ENCODE results near the gene ABR.

ABR gene

DNA sequence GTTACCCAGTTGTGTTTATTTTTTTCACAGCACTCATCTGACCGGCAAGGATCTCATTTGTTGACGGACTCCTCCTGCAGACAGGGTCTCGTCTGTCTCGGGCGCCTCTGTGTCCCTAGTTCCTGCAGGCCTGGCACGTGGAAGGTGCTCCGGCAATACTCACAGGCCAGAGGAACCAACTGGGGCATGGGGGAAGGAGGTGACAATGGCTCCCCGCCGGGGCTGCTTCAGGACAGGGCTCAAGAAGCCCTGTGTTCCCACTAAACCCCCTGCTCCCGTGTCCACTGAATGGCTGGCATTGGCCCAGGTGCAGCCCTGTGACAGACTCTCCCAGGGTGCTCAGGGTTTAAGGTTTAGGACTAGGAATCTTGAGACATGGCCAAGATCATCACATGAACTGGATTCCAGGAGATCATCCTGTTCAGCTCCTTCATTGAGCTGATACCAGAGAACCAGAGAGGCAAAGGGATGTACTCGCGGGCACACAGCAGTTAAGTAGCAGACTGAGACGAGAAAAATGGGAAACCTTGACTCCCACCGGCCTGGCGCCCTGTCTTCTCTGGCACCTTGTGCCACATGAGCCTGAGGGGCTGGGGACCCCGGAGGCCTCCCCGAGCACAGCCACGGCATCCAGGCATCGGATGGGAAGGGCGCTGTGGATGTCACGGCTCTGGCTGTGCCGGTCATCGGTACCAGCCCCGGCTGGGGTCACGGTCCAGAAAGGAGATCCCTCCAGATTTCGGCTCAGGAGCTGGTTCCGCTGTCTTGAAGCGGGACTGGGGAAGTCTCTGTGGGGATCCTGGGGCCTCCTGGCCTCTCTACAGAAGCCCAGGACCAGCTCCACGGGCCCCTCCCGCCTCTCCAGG is 153.8 kb downstream of the ABR start:
- no peak for DNase-seq

DNA sequence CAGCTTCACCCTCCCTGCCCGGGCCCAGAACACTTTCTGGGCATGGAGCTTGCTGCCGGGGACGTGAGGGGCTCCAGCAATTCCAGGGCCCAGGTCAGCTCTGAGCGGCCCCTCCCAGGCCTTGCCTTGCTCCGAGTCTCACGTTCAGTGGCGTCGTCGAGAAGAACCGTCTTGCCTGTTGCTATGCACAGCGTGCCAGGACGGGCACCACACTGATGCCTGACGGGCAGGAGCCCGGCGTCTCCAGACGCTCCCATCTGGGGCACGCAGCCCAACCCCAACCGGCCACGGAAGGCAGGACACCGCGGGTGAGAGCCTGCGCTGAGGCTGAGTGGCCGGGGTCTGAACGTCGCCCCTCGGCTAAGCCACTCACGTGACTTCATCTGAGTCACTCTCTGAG is 155.7 kb downstream of the ABR start:
- DNase-seq, result no peak

DNA sequence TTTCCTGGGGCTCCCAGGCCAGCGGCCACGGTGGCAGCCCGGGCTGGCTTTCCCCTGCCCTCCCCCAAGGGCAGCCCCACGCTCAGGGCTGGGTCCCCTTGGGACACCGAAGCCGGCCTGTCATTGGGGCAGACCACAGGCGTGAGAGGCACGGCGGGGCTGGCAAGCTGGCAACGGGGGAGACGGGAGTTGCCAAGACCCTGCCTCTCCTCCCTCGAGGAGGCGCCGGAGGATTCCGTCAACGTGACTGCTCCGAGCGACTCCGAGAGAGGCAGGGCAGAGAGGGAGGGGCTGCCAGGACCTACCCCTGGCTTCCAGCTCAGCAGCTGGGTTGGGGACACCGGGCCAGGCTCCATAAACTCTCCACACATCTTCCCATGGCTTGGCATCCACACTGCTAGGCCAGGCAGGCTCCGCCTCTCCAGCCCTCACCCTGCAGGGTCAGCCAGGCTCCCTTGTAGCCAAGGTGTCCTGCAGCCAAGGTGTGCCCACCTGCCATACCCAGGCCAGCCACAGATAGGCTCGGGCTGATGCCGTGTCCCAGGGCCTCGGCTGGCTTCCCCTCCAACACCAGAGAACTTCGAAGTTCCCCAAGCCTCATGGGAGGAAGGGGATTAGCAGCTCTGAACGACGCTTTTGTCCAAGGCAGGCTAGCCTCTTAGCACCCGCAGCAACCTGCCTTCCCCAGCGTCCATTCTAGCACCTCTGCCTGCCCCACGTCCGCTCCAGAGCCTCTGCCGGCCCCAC is 157.3 kb downstream of the ABR start:
- DNase-seq, result no peak

DNA sequence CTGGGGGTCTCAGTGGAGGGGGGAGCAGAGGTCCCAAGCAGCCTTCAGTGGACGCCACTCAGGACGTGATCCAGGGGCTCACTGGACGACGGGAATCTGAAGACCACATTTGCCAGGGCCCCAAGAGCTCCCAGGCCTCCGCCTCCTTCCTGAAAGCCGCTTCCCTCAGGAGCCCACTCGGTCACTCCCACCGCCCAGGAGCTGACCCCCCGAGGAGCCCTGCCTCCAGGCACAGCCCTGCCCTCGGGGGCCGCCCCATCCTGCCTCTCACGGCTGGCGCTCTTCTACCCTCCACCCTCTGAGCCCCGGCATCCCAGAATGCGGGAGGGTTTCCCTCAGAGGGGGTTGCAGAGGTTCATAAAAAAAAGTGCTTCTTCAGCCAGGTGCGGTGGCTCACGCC is 158.6 kb downstream of the ABR start:
- DNase-seq, result no peak

DNA sequence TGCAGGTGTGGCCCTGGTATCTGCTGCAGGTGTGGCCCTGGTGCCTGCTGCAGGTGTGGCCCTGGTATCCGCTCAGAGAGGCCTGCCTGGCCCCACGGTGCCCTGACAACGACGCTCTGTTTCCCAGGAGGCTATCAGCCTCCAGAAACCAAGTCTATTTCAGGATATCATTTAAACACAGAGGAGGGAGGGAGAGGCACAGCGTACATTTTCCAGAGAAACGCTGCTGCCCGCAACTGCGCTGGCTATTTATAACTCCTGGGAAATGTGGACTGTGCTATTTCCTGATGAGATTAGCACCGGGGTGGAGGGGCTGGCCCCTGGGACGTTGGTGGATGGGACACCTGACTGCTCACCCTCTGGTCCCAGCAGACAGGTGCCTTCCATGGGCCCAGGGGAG is 160.3 kb downstream of the ABR start:
- no peak for DNase-seq

DNA sequence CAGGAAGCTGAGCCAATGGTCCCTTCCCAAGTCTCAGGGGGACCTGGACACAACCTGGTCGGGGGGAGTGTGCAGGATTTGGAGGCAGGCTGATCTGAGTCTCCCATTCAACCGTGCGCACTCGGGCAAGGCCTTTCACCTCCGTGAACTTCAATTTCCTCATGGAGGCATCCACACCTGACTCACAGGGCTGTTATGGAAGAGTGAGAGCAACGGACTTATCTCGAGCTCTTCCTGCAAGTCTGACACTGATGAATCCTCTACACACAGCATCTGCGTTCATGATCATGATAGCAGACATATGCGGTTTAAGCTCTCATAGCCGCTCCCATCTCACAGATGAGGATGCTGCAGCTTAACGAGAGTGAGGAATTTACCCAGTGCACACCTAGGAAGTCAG is 161.2 kb downstream of the ABR start:
- no peak for DNase-seq

DNA sequence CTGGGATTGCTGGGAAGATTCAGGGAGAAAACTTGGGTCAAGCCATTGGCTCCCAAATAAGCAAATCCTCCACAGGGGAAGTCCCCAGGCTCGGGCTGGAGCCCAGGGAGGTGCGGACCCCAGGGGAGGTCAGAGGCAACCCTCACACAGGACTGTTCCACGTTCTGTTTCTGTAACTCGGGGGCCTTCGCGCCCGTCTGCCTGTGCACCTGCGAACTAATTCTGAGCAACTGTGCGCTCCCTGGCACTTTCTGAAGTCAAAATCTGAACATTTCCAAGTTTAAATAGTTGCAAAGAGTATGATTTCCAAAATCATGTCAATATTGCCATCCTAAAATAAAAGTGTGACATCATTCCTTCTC is 166.1 kb downstream of the ABR start:
- DNase-seq, result no peak

DNA sequence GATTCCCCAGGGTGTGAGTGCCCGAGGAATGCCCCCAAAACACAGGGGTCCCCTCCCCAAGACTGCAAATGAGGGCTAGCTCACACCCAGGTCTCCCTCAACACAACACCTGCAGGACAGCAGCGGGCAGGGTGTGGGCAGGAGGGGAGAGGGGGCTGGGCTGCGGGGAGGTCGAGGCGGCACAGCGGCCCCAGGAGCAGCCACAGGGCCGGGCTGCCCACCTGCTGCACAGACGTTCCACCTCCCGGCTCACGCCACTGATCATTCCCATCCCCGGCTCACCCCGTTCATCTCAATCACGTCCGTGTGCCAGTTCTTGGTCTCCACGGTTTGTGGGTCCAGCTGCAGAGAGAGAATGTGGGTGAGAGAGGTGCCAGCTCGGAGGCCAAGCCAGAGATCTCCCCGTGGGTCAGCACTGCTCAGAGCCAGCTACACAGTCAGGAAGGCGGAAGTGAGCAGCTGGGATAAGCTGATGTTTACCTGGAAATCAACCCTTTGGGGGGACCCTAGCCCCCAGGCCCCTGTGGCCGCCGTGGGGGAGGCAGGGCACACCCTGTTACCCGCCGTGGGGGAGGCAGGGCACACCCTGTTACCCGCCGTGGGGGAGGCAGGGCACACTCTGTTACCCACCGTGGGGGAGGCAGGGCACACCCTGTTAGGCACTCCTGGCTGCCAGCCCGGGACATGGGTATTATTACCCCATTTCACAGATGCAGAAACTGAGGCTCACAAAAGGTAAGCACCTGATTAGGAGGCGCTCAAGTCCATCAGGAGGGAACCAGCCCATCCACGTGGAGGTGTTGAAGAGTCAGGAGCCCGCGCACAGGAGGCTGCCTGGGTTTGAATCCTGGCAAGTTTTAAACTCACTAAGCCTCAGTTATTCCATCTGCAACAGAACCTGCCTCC is 166.7 kb downstream of the ABR start:
- DNase-seq, result no peak

DNA sequence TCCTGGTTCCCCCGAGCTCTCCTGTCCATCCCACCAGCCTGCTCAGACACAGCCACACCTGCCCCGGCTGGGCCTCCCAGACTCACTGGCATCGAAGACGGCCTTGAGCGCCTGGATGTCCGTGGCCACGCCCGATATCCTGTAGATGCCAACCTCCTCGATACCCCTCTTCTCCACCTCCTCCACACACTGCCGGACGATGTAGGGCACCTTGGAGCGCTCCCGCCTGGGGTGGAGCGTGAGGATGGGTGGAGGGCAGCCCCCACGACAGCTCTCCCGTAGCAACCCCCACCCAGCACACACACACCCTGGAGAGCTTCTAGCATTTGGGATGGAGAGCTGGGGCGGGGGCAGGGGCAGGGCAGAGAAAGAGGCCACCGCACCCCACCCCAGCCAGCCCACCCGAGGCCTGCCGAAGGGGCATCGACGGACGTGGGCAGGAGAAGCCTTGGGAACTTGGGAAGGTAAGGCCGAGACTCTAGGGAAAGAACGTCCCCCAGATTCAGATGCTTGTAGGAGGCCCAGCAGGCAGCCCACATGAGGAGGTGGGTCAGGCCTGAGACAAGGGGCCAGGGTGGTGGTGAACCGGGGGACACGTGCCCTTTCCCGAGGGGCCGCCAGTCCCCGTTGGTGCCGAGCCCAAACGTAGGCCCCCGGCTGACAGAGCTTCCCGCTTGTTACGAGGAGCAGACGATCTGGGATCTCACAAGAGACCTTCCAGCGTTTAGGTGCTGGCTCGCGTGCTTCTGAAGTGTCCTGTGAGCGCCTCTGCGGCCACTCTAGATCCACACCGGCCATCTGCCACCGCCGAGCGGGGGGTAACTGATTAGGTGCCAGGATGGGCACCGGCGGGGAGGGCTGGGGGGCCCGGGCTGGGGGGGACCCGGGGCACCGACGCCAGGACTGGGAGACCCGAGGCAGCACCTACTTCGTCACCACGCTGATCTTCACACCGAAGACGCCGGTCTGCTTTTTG is 167.7 kb downstream of the ABR start:
- DNase-seq, result no peak

DNA sequence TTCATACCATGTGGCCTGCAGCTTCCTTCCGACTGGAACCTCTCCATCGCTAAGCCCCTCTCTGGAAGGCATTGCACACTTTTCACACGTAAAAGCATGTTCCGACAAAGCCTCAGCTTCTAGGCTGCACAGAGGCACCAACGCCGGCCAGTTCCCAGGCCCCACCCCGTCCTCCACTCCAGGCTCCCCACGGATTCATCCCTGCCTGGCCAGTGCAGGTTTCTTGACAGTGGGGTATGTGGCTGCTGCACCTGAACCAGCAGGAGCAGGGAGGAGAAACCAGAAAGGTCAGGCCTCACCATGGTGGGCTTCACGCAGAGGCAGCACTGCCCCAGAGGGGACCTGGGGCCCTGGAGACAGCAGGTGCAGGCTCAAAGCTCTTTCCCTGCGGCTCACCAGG is 168.6 kb downstream of the ABR start:
- no peak for DNase-seq

DNA sequence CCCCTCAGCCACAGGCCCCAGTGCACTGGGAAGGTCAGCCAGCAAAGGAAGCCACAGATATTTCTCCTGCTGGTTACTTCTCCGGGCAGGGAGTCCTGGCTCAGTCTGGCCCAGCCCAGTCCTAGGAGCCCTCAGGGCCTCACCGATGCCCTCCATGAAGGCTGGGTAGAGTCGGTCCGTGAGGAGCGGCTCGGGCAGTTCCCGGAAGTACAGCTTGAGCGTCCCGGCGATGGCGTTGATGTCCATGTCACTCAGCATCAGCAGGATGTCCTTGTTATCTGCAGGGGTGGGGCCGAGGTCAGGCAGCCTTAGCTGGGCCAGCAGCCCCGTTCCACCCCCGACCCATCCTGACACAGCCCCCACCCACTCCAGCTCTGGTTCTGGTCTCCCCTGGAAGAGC is 169.2 kb downstream of the ABR start:
- DNase-seq, result no peak

DNA sequence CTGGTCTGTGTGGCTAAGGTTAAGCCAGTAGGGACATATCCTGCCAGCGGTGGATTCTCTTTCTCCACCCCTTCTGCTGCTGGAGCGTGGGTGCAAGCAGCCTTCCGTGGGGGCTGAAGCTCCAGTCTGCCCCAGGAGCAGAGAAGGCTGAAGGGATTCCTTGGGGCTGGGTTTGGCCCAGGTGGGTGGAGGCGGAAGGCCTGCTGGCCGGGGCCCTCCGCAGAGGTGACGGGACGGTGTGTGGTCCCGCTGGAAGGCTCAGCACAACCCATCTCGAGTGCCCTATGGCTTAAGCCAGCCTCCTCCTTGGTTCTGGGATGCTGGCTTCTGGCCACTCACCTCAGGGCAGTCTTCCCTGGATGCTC is 169.7 kb downstream of the ABR start:
- no peak for DNase-seq

DNA sequence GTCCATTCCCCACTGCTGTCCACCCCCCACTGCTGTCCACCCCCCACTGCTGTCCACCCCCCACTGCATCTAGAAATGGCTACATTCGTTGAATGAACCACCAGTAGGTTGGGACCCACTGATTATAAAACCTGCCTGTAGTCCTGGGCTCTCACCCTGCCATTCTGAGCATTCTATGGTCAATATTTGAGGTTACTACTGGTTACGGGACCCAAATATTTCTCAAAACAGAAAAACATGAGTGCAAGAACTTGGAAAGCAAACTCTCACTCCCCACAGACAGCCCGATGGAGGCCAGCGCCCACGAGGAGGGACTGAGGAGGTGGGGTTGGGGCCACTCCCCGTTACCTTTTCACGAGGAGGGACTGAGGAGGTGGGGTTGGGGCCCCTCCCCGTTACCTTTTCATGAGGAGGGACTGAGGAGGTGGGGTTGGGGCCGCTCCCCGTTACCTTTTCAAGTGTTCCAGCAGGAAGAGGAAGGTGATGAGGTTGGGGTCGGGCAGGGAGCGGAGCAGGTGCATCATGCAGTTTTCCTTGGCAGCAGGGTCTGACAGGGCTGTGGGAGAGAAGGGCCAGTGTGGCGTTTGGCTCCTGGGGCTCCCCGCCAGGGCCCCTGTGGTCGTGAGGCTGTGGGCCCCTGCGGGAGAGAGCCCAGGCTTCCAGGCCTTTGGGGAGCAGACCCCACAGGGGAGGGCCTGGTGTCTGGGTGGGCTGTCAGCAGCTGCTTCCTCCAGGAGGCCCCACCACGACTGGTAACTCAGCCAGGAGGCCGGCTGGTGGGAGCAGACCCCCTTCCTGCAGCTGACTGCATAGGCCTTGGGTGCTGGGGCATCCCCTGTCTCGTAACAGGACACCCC is 170.3 kb downstream of the ABR start:
- DNase-seq, result no peak

DNA sequence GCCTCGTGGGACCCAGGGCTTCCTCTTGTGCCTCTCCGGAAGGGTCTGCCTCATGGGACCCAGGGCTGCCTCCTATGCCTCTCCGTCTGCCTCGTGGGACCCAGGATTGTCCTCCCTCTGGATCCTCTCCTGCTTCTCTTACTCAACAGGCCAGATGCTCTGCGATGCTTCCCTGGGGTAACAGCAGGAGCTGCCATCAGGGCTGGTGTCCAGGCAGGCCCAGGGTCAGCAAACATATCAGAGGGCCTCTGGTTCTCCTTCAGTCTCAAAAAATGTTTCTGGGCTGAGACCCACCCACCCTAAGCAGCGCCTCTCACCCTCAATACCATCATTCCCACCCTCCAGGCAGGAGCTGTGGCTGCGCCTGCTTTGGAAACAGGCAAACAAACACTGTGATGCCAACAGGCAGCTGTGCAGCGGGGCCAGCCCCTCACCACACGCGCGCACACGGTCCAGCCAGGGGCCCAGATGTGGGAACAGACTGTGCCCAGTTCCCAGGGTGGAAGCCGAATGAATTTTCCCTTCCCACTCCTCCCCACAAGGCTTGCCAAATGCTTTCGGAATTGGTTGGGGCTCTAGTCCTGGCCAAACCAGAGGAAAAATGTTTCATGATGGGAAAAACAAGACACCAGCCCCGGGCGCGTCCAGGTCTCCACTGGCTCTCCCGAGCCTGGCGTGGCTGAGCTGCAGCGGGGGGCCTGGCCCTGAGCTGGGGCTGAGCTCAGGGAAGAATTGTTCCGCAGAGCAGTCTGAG is 171.6 kb downstream of the ABR start:
- no peak for DNase-seq

DNA sequence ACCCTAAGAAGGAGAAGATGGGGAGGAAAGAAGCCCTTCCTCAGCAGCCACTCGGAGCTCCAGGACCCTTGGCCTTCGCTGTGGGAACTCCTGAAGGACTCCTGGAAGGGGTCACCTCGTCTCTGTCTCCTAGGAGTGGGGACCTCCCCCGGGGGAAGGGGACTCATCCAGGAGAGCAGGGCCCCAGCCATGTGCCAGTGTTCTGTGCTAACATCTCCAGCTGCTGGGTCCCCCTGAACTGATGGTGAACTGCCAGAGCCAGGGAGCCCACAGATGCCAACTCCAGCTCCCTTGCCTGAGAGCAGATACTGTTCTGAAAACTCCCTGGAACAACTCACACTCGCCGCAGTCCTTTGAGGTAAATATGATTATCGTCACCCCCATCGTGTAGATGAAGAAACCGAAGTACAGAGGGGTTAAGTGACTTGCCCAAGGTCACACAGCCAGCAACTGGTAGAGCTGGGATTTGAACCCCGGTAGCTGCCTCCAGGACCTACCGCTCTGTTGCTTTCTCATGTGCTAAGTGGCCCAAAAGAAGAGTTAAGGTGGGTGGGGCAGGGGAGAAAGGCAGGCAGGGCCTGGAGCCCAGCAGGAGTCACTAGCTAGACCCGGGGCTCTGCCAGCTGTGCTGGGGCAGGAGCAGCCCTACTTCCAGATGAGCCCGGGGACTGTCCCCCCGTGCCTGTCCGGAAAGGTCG is 172.3 kb downstream of the ABR start:
- DNase-seq, result no peak

DNA sequence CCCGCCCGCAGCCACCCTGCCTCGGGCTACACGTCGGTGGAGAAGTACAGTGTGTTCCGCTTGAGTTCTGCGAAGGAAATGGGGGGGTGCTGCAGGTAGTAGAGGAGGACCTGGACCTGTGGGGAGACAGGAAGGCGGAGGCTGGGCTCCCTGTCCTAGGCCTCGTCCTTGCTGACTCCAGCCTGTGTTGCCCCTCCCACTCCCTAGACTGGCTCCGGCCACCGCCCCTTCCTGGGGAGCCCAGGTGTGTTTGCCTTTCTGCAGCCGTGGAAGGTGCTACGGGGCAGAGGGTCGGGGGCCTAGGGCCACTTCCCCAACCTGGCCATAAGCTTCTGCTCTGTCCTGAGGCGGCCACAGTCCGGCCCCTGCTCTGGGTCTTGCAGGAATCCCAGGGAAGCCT is 173.7 kb downstream of the ABR start:
- no peak for DNase-seq

DNA sequence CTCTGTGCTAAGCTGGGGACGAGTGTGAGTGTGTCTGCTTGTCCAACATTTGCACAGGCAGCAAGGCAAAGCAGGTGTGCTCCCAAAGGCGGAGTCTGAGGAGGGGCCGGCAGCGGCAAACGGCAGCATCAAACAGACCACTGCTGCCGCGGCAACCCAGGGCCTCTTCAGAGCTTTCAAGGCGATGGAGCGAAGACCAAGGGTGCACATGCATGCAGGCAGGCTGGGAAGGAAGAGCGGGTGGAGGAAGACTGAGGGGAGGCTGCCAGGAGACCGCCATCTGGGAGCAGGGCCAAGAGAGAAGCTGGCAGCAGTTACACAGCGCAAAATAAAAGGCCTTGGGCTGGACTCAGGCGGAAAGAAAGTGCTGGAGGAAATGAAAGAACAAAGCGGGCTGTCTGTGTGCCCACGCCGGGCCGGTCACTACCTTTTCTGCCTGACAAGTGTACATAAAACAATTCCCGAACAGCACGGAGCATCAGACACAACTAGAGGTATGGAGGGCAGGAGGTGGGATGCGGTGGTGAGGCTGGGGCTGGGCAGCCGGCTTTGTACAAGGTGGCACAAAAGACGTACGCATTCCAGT is 174.3 kb downstream of the ABR start:
- no peak for DNase-seq

DNA sequence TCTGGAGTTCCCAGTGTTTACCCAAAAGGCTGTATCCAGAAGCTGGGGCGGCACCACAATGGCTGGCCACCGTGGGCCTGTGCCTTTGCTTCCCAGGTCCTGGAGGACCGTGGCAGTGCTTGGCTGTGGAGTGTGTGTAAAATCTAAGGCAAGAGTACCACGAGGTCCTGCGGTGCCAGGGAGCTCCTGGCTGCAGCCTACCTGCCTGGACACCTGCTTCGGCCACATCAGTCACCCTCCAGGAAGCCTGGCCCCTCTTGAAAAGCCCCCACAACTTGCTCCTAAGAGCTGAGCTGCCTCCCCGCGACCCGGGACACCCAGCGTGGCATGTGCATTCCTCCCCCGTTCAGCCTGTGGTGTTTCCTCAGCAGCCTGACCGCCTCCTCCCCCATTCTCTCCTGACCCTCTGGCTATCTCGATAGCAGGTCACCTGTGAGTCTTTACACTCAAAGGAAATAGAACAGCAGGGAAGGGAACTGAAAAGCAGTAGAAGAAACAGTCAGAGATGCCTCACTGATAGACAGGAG is 174.9 kb downstream of the ABR start:
- DNase-seq, result no peak
